ENCODE results near the gene CEBPE. TPM values are rescaled to one million over a fixed set of nuclear protein-coding genes. Genes with fewer than 3 reads are reported as not detected.

CEBPE gene
- total RNA-seq, 4 donors from 2014 or later = not detected

GRCh38 chr14:23114669-23115038, 4.4 kb downstream of the CEBPE start:
- WGBS, 2 donors = 74 to 78% methylated on average over 4 of the region's 4 CpGs
- no peak for DNase-seq
- no peaks in the 10 kb centered on the region for H3K27me3 ChIP-seq
- intact Hi-C loops (cut with DNase I) = loop anchor here (5.0 to 10.0 kb wide), 2 partner anchors 47 to 270 kb away; no protein-coding TSS in a partner anchor
- no peaks in the 10 kb centered on the region for H3K9me3 ChIP-seq
- peak overlapping the region in 1 of 3 donors; percentile 52 for H3K27ac ChIP-seq
- peaks cover 6 to 30% of the 10 kb centered on the region in 2 donors for H3K4me1 ChIP-seq
- TF ChIP-seq POLR2A (IDR thresholded peaks at IDR 0.05) = no peak
- no peak for TF ChIP-seq CTCF (IDR thresholded peaks at IDR 0.05)
- no peak overlapping the region for H3K4me3 ChIP-seq (replicated peaks in 1 of 3)
- H3K36me3 ChIP-seq = no peaks in the 10 kb centered on the region

GRCh38 chr14:23114120-23114458, 5.0 kb downstream of the CEBPE start:
- Histone ChIP-seq H3K4me3 (replicated peaks in 1 of 3) (no peak overlapping the region), H3K4me1 (peaks cover 6 to 30% of the 10 kb centered on the region in 2 donors), H3K27ac (peak overlapping the region in 2 of 3 donors; percentile 28 to 52), H3K9me3 (no peaks in the 10 kb centered on the region), H3K27me3 (no peaks in the 10 kb centered on the region), H3K36me3 (no peaks in the 10 kb centered on the region)
- TF ChIP-seq POLR2A (IDR thresholded peaks at IDR 0.05) (no peak), CTCF (IDR thresholded peaks at IDR 0.05) (no peak)
- intact Hi-C loops (cut with DNase I) = loop anchor here (5.0 to 10.0 kb wide), 2 partner anchors 47 to 271 kb away; no protein-coding TSS in a partner anchor
- DNase-seq = no peak
- 52 to 53% methylated on average over 5 of the region's 5 CpGs for WGBS, 2 donors

GRCh38 chr14:23113431-23114119, 5.5 kb downstream of the CEBPE start:
- TF ChIP-seq CTCF (IDR thresholded peaks at IDR 0.05) (no peak), POLR2A (IDR thresholded peaks at IDR 0.05) (no peak)
- Histone ChIP-seq H3K36me3 (no peaks in the 10 kb centered on the region), H3K27me3 (no peaks in the 10 kb centered on the region), H3K9me3 (no peaks in the 10 kb centered on the region), H3K4me3 (replicated peaks in 1 of 3) (no peak overlapping the region), H3K4me1 (peaks cover 6 to 30% of the 10 kb centered on the region in 2 donors), H3K27ac (peak overlapping the region in 2 of 3 donors; percentile 28 to 52)
- WGBS, 2 donors = 27 to 42% methylated on average over 10 of the region's 10 CpGs
- intact Hi-C loops (cut with DNase I) = loop anchor here (5.0 to 10.0 kb wide), 2 partner anchors 46 to 271 kb away; no protein-coding TSS in a partner anchor
- DNase-seq = no peak

GRCh38 chr14:23112359-23113178, 6.5 kb downstream of the CEBPE start:
- DNase-seq = no peak
- no peak overlapping the region for H3K27ac ChIP-seq
- H3K4me3 ChIP-seq (replicated peaks in 1 of 3) = no peak overlapping the region
- TF ChIP-seq POLR2A (IDR thresholded peaks at IDR 0.05) (no peak), CTCF (IDR thresholded peaks at IDR 0.05) (no peak)
- intact Hi-C loops (cut with DNase I) = loop anchor here (5.0 to 10.0 kb wide), 2 partner anchors 45 to 272 kb away; no protein-coding TSS in a partner anchor
- no peaks in the 10 kb centered on the region for H3K9me3 ChIP-seq
- WGBS, 2 donors = 63 to 68% methylated on average over 9 to 12 of the region's 12 CpGs
- H3K36me3 ChIP-seq = no peaks in the 10 kb centered on the region
- no peaks in the 10 kb centered on the region for H3K27me3 ChIP-seq
- peaks cover 6 to 25% of the 10 kb centered on the region in 2 donors for H3K4me1 ChIP-seq
